GM18873 (cell line): ENCODE data around the gene TMEM98.
"Not testable (repeated sequence)": the region's sequence is repeated elsewhere in the genome, so short reads cannot be mapped to it uniquely, and the experiment has no call there.

Source experiments
- ATAC-seq: cut with Tn5 transposase; IDR thresholded peaks from one replicate; pipeline ENCODE4 v1.9.1; 2021; ENCODE audit warnings: mild to moderate bottlenecking, moderate library complexity, moderate number of reproducible peaks; ENCODE audit not compliant: unreplicated experiment, low FRiP score

Gene TMEM98

DNA sequence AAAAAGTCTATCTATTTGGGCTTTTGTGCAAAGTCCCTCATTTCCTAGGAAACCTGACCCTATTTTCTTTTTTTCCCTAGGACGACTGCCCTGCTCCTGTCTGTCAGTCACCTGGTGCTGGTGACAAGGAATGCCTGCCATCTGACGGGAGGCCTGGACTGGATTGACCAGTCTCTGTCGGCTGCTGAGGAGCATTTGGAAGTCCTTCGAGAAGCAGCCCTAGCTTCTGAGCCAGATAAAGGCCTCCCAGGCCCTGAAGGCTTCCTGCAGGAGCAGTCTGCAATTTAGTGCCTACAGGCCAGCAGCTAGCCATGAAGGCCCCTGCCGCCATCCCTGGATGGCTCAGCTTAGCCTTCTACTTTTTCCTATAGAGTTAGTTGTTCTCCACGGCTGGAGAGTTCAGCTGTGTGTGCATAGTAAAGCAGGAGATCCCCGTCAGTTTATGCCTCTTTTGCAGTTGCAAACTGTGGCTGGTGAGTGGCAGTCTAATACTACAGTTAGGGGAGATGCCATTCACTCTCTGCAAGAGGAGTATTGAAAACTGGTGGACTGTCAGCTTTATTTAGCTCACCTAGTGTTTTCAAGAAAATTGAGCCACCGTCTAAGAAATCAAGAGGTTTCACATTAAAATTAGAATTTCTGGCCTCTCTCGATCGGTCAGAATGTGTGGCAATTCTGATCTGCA is 12.9 kb downstream of the TMEM98 start:
- ATAC-seq, result no peak

DNA sequence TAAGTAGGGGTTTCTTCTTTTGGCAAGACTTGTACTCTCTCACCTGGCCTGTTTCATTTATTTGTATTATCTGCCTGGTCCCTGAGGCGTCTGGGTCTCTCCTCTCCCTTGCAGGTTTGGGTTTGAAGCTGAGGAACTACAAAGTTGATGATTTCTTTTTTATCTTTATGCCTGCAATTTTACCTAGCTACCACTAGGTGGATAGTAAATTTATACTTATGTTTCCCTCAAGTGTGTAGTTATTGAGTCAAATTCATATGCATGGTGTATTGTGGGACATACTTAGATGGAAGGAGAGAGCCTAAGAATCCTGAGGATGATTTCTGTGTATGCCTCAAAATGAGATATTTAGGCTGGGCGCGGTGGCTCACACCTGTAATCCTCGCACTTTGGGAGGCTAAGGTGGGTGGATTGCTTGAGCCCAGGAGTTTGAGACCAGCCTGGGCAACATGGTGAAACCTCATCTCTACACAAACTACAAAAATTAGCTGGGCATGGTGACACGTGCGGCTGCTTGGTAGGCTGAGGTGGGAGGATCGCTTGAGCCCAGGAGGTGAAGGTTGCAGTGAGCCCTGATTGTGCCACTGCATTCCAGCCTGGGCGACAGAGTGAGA is 13.6 kb downstream of the TMEM98 start:
- ATAC-seq, result no peak

- no peak for ATAC-seq
Measured at GRCh38 chr17:32943206-32943605, 15.3 kb downstream of the TMEM98 start.

- ATAC-seq, result no peak
Measured at GRCh38 chr17:32943647-32944191, 15.8 kb downstream of the TMEM98 start.

DNA sequence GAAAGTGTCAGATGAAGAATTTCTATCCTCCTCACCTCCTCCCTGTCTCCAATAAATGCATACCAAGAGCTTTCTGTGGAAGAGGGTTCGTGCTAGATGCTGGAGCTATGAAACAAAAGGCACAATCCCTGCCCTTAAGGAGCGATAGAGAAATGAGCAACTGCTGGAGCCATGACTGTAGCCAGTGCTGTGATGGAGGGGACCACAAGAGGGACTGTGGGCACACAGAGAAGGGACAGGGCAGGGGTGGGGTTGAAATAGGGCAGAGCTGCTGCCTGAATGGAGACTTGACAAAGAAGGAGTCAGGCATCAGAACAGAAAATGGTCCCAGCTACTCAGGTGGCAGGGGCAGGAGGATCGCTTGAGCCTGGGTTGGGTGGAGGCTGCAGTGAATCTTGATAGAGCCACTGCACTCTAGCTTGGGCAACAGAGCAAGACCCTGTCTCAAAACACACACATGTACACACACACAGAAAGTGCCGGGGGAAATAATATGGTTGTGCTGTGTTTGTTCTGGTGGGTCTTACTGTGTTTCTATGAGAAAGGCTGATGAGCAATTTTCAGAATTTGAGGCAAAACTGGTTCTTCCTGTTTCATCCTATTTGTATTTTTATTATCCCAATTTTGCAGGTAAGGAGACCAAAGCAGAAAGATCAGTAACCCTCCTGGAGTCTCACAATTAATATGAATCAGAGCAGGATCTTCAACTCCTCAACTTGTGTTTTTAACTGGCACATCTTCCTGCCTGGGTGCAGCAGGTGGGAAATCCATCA is 16.5 kb downstream of the TMEM98 start:
- ATAC-seq, result no peak

- ATAC-seq, result no peak
Measured at GRCh38 chr17:32946375-32947135, 18.6 kb downstream of the TMEM98 start.

GRCh38 chr17:32947736-32948135 is 19.8 kb downstream of the TMEM98 start:
- ATAC-seq, result no peak

- no peak for ATAC-seq
Measured at GRCh38 chr17:32949181-32949580, 21.2 kb downstream of the TMEM98 start.

- ATAC-seq, result not testable (repeated sequence)
Measured at GRCh38 chr17:32952491-32952890, 24.5 kb downstream of the TMEM98 start.

DNA sequence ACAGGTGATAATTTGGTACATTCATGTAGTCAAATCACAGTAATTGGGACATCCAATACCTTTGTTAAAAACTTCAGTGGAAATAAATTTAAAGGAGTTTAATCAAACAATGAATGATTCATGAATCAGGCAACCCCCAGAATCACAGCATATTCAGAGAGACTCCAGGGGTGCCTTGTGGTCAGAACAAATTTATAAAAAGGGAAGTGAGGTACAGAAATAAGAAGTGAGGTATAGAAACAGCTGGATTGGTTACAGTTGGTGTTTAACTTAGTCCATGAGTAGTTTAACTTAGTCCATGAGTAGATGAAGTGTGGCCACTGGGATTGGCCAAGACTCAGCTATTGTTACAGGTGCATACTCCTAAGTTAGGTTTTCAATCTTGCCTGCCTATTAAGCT is 25.1 kb downstream of the TMEM98 start:
- no peak for ATAC-seq

GRCh38 chr17:32953857-32954256 is 25.9 kb downstream of the TMEM98 start:
- no peak for ATAC-seq

DNA sequence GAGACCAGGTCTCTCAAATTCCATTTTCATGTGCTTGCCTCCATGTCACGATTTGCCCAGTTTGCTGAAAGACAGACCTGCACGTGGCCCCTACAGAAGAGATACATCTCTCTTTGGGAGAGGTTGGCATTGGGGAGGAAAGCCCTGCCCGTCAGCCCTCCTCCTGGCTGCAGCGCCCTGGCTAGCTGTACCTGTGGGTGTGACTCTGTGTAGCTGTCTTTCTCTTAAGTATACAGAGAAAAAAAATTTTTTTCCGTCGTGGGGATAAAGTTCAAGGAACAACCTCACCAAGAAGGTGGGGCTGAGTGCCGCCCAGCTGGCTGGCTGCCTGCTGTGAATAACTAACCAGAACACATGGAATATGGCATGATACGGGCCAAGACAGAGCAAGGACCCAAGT is 26.5 kb downstream of the TMEM98 start:
- ATAC-seq, result no peak

DNA sequence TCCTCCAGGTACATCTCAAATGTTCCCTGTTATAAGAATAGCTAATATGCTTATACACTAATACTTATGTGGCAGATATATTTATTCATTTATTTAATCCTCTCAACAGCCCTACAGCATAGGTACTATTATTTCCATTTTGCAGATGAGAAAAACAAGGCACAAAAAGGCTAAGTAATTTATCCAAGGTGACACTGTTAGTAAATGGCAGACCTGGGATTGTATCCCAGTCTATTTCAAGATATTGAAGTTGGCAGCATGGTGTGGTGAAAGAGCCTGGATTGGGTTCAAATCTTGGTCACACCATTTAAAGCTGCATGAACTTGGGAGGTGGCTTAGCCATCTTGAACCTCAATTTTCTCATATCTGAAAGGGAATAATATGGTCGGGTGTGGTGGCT is 27.2 kb downstream of the TMEM98 start:
- no peak for ATAC-seq

DNA sequence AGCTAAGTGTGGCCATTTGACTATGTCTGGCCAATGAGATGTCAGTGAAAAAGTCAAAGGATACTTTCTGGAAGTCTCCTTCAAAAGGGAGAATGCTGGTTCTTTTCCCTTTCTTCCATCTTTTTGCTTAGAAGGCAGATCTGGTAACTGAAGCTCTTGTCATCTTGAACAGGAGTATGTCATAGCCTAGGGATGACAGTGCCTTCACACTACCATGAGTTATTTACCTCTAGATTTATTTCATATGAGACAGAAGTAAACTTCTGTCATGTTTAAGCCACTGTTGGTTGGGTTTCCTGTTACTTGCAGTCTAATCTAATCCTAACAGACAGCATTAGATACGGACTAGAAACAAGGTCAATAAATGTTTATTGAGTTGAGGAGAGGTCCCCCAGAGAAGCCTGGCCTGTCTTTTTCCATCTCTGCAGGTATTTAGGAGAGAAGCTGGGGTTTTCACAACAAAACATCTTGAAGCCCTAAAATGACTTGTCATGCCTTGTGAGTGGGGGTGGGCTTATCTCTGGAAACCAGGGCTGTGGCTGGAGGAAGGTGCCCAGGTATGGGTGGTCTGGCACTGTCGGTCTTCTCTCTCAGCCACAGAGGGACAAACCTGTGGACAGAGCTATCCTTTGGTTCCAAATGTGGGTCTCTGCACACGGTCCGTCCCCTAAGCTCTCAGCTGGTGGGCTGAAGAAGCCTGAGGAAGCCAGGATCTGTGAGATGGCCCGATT is 28.5 kb downstream of the TMEM98 start:
- no peak for ATAC-seq

DNA sequence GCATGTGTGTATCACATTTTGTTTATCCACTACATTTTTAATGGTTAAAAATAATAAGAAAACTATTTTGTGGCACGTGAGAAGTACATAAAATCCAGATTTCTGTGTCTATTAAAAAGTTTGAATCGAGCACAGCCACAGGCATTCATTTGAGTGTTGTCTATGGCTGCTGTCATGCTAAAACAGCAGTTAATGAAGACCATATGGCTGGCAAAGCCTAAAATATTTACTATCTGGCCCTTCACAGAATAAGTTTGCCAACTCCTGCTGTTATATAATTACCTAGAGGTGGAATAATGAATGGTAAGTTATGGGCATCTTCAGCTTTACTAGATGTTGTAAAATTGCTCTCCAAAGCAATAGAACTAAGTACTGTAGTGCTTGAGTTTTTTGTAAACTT is 30.5 kb downstream of the TMEM98 start:
- ATAC-seq, result no peak

DNA sequence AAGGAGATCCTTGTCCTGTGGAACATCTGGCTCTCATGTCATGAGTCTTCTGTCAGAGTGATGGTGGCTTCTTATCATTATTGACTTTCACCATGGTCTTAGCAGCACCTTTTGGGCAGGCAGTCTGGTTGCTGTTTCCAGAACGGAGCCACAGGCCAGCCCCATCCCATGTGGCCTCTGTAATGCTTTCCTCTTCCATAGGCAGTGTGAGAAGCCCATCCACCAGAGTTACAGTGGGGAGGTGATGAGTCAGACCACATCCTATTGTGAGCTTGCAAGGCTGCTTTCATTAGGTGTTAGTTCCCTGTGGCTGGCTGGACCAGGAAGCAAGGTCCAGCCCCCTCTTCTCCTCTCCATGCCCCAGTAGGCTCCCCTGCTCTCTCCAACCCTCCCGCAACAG is 32.9 kb downstream of the TMEM98 start:
- ATAC-seq, result no peak

DNA sequence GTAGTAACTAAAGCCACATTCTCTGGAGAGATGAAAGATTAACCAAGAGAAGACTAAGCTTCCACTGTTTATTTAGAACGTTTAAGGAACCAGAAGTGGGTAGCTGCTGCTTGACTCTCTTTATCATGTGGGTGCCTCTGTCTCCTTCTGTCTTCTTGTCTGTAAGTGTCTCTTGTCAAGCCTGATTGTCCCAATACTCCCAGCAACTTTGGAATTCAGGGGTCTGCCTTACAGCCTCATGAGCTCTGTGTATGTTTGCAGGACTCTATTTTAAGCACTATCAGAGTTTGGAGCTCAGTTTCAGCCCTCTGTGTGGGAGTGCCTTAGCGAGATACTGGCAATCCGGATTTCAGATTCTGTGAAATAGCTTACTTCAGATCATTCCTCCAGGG is 34.4 kb downstream of the TMEM98 start:
- ATAC-seq, result no peak

DNA sequence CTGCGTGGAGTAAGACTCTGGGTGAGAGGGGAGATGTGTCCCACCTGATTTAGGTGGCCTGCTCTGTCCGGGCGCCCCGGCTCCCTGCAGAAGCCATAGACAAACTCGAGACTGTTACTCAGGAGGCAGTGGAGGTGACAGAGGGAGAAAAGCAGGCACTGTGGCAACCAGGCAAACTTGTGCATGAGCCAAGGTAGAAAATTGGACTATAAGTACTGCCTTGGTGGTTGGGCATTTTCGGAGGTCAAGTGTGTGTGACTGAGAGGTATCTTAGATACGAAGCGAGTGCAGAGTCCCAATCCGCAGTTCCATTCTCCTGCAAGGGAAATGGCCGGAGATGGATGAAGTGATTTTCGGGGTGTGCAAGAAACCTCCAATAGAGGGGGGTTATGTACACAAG is 36.6 kb downstream of the TMEM98 start:
- ATAC-seq, result no peak

DNA sequence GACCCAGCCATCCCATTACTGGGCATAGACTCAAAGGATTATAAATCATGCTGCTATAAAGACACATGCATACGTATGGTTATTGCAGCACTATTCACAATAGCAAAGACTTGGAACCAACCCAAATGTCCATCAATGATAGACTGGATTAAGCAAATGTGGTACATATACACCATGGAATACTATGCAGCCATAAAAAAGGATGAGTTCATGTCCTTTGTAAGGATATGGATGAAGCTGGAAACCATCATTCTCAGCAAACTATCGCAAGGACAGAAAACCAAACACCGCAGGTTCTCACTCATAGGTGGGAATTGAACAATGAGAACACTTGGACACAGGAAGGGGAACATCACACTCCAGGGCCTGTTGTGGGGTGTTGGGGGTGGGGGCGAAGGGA is 41.3 kb downstream of the TMEM98 start:
- ATAC-seq, result not testable (repeated sequence)

DNA sequence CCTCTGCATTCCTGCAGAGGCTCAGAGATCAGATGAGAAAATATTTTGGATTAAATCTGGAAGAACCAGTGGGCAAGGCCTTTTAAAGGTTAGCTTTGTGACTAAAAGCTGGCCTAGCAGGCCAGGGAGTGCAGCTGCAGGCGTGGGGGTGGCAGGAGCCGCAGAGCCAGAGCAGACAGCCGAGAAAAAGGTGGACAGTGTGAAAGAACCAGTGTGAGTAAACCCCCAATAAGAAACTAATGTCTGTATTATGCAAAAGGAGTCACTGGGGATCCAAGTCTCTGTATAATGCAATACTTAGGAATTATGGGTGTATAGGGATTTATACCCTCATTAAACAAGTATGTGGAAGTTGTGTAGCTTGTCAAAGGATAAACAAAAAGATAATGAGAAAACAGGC is 42.3 kb downstream of the TMEM98 start:
- no peak for ATAC-seq
